ENCODE measurements around the gene MPPED1.

MPPED1 gene

DNA sequence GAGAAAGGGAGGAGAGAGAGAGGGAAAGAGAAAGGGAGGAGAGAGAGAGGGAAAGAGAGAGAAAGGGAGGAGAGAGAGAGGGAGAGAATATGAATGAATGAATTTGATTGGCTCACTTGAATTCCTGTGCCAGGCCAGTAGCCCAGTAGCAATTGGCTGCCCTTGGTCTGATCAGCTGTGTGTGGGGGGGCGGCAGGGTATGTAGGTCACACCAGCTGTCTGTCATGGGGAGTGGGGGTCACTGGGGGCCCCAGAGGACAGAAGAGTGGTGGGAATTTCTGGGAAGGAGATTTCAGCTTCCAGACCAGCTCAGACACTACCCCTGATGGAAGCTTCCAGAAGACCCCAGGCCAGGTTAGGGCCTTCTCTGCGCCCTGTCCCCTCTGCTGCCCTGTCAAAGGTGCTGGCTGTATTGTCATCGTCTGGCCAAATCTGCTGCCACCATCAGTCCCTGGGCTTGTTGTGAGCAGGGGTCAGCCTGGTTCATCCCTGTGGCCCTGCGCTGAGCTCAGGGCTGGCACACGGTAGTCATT lies 21.1 kb downstream of the MPPED1 start:
- no peak for DNase-seq (ENCODE audit: low read depth)

DNA sequence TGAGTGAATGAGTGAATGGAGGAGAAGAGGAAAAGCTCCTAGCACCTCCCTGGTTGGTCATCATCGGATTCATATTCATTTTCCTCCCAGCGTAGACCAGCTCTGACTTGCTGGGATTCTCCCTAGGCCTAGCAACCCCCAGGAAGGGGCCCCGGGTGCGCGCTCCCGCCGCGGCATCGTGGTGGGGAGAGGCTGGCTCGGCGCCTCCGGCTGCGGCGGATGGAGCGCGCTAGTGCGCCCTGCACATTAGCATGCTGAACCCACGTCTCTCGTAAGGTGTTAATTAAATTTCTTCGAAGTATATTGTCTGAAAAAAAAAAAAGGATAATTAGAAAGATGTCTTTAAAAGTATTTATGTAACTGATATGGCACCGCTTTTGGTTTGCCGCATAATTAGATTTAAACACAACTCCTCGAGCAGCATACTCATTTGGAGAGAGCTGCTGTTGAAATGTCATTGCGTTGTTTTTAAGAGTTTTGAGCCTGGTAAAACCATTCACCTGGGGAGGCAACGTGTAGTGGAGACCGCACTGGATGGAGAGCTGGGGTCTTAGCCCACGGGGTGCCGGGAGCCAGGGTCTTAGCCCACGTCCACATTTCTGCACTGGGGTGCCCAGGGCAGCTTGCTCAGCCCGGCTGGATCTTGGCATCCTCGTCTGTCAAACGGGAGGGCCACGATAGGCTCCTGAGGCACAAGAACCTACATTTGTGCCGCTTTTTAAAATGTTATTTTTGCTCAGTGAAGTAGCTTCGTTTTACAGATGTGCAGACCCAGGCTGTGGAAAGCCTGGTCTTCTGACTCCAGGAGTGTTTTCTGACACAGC lies 21.8 kb downstream of the MPPED1 start:
- no peak for DNase-seq (ENCODE audit: low read depth)

DNA sequence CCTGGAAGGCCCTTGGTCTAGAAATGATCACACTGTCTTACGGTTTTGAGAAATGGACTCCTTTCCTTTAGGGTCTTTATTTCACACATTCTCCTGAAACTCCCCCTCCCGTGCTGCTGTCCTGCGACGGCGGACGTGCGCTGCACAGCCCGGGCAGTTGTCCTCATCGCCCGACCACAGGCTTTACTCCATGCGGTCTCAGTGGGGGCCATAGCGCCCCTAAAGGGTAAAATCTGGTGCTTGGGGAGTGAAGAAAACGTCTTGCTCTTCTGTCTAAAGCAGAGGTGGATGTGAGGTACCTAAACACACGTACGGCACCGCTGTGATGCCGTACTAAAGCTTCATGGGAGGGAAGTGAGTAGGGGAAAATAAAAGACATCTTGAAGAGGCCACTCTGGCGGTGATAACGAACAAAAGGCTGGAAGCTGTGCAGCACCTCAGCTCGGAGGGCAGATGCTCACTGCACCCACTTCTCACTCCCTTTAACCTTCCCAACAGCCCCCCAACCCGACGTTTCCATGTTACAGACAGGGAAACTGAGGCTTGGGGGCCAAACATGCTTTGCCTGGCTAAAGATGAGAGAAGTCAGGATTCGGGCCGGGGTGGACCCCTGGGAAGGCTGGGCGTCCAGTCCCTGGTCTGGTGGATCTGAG lies 22.6 kb downstream of the MPPED1 start:
- DNase-seq (ENCODE audit: low read depth), result no peak

DNA sequence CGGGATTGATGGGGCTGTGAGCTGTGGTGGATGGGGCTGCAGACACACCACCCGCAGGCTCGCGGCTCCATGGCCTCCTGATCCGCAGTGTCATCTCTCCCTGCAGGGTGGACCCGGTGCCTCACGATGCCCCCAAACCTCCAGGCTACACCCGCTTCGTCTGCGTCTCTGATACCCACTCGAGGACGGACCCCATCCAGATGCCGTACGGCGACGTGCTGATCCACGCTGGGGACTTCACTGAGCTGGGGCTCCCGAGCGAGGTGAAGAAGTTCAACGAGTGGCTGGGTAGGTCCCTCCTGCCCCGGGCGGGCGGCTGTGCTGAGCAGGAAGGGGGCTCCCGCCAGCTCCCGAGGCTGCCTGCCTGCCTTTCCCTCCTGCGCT lies 23.1 kb downstream of the MPPED1 start:
- DNase-seq (ENCODE audit: low read depth), result no peak

DNA sequence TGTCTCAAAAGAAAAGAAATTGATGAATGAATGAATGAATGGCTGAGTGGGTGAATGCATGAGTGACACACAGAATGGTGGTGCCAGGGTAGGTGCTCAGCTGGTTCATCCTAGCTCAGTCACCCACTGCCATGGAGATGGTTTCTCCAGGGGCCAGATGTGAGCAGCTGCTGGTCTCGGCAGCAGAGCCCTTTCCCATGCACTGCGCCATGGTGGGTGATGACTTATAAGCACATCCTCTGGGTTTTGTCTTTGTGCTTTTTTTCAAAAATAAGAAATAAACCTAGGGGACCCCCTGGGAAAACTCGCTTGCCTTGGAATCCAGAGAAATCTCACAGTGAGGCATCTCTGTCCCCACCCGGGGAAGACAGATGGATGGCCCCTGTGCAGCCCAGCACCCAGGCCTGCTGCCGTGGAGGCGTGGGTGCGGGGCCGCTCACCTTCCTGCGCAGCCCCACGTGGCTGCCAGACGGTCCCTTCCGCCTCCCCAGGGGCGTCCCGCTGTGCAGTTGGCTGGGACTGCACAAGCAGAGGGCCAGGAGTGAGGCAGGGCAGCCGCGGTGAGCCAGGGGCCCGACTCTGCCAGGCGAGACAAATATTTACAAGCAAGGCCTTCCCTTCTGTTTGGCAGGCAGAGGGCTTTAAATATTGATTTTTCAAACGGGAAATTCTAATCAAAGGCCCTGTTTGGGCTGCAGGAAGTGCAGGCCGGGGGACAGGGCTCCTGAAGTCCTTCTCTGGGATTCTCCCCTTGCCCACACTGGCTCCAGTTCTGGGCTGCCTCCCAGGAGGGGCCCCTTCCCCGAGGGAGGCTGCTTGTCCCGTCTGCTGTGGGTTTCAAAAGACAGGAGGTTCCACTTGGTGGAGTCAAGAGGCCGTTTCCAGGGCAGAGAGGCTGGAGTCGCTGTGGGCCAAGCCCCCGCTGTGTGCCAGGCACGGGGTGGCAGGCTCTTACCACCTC lies 24.3 kb downstream of the MPPED1 start:
- DNase-seq (ENCODE audit: low read depth), result no peak

DNA sequence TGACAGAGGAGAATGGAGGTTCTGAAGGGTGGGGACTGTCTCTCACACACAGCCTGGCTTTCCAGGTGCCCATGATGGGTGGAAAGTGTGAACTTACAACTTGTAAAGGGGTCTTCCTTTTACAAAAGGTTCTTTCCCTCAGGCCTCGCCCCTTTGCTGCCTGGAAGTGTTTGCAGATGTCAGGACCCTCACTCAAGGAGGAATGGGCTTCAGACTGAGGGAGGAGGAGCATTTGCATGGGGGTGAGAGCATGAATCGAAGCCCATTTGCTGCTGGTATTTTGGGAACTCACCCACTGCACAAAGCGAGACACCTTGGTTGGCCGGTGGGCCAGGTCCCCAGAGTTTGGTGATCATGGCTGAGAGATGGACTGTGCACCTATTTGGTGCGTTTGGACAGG lies 25.1 kb downstream of the MPPED1 start:
- no peak for DNase-seq (ENCODE audit: low read depth)

DNA sequence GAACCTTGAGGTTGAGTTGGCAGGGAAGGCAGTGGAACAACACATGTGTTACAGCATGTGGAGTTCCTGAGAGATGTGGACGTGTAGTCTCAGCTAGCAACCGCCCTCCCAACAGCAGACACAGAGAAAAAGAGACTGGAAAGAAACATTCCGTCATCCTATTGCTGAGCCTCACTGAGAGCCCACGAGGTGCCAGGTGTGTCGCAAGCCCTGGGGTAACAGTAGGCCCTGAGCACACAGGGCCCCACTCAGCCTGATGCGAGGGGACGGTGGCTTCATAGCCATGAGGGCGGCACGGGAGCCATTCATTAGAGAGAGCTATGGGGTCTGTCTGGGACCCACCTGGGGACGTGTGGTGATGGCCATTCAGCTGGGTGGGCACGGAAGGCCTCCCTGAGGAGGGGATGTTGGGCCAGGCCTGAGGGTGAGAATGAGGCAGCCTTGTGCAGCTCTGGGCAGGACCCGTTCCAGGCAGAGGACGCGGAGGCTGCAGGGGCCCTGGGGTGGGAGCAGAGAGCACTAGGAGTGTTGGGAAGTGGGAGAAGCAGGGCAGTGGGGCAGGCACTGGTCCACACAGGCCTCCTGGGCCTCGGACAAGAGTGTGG lies 26.2 kb downstream of the MPPED1 start:
- DNase-seq (ENCODE audit: low read depth), result no peak

DNA sequence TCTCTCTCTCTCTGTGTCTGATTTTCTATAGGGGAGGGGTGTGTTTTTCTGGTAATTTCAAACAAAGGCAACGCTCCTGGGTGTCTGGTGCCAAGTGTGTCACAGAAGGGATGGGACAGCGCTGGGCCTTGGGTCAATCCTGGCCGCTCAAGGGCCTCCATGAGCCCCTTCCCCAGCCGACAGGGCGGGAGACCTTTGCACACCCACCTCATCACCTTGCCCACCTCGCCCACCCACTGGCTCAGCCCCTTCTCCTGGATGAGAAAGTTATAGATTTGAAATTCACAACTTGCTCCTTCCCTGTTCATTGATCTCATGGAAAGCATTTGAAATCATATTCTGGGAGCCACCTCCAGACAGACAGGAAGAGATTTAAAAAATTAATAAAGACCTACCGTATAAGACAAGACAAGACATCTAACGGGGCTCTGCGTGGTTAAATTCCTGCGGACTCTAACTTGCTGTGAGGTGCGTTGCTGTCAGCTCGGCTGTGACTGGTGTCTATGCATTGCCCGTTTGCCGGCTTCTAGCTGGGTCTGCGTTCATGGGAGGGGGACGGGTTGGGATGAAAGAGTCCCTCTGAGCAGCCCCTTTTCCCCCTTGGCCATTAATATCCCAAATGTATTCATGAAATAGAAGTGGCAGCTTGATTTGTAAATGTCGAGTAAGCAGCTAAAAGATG lies 27.0 kb downstream of the MPPED1 start:
- no peak for DNase-seq (ENCODE audit: low read depth)

DNA sequence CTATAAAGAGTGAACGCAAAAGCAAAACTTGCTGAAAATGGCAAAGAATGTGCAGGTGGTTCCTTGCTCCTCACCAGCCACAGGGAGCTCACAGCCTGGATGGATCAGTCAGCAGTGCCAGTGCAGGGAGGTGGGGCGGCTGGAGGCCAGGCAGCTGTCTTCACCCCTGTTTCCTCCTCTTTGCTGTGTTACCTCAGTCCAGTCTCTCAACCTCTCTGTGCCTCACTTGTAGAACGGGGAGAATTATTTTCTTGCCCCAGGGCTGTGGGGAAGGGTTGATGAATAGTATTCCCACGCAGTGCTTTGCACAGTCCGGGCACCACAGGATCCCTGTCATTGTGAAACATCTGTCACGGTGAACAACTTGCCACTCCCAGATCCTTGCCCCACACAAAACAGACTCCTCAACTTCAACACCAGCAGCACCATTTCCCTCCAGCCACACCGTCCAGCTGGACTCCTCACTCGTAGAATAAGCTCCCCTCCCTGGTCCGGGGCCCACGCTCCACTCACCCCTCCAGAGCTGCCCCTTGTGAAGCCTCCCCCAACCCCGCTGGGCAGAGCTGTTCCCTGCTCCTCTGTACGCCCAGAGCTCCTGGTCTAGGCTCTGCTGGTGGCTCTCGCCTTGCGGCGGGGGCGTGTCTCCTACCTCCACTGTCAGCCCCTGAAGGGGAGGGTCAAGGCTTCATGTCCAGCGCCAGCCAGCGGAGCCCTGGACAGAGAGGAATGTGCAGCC lies 27.7 kb downstream of the MPPED1 start:
- DNase-seq (ENCODE audit: low read depth), result no peak

DNA sequence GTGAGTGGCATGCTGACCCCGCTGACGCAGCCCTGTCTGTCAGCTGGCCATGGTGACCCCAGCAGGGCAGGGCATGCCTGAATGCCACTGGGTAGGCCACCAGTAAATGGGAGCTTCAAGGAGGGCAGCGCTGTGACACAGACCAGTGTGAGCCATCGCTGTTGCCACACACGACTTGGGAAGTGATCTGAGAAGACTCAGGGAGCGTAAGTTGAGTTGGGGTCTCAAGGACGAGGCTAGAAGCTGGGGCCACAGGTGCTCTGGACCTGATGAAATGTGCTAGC lies 28.2 kb downstream of the MPPED1 start:
- no peak for DNase-seq (ENCODE audit: low read depth)

DNA sequence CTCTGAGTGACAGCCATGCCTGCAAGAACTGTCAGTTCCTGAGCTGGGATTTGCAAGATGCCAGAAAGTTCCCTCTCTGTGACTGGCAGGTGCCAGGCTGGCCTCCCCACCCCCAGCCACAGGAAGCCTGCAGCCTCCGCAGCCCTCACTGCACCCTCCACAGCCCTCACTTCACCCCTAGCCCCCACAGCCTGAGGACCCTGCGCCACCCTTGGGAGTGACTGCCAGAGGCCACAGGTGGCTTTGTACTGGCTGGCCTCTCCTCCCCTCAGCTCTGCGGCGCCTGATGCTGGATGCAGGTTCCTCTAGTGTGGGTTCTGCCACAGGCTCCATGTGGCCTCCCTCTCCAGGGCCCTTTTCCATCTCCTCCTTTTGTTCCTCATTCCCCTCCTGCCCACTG lies 28.7 kb downstream of the MPPED1 start:
- DNase-seq (ENCODE audit: low read depth), result no peak

DNA sequence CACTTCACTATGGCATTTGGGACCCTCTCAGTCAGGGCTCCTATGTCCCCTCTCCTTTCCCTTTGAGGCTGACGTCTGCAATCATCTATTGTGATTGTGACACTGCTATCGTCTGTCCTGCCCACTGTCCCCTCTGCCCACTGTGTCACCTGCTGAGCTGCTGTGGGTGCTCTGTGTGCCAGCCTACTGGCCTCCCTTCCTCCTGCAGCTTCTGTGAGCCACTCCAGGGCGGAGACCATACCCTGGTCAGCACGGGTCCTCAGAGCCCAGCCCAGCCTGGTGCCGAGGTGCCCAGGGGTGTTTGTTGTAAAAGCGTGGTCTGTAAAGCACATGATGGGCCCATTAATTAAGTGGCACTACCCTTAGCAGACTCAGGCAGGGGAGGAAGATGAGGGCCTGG lies 29.4 kb downstream of the MPPED1 start:
- DNase-seq (ENCODE audit: low read depth), result no peak

DNA sequence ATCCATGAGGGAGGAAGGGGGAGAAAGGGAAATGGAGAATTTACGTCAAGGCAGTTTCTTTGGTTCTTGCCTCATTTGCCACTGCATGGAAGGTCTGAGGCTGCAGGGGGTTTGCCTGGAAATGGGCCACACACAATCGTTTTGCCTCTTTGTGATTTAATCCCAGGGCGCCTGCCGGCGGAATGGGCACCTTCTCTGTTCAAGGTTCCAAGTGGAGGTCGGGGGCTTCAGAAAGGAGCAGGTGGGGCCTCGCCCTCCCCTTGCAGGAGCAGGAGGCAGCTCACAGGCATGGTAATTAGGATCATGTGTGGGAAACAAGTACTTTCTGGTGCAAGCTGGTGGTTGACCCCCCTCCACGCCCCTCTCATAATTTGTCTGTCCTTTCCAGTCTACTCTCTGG lies 29.9 kb downstream of the MPPED1 start:
- no peak for DNase-seq (ENCODE audit: low read depth)

DNA sequence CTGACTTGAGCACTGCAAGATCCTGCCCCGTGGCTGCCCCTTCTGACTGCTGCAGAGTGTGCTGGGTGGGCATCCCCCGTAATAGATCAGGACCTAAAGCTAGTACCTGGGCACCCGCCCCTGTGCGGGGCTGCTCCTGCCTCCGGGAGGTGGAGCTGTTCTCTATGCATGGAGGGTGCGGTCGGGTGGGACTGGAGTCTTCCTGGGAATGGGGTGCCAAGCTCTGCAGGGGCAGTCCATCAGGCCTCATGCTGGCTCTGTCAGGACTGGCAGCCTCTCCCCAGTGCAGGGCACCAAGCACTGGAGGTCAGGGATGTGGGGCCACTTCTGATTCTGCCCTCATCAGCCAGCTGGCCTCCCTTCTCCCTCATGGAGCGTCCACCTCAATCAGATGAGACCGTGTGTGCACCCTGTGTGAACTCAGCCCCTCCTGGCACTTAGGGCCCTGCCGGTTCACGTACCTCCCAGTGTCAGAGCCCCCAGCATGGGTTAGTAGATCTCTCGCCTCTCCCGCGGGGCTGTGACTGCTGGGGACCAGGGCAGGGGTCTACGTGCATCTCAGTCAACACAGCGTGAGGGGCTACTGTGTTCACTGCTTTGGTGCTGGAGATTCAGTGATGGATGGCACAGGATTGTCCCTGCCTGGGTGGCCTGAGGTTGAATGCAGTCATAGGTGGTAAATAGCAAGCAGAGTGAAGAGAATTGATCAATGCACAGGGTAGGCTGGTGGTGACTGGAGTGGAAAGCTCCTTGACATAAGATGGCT lies 30.8 kb downstream of the MPPED1 start:
- DNase-seq (ENCODE audit: low read depth), result no peak

DNA sequence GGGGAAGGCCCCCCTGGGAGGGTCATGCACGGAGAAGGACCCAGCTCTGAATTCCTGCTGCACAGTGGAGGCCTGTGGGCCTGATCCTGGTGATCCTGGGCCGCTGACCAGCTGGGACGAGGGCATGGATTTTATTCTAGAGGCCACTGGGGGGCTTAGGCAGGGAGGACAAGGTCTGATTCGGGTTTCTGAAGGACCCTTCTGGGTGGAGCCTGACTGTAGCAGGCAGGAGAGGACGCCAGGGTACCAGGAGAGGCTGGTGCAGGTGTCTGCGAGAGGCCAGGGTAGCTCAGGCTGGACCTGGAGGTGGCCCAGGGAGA lies 31.3 kb downstream of the MPPED1 start:
- DNase-seq (ENCODE audit: low read depth), result no peak

DNA sequence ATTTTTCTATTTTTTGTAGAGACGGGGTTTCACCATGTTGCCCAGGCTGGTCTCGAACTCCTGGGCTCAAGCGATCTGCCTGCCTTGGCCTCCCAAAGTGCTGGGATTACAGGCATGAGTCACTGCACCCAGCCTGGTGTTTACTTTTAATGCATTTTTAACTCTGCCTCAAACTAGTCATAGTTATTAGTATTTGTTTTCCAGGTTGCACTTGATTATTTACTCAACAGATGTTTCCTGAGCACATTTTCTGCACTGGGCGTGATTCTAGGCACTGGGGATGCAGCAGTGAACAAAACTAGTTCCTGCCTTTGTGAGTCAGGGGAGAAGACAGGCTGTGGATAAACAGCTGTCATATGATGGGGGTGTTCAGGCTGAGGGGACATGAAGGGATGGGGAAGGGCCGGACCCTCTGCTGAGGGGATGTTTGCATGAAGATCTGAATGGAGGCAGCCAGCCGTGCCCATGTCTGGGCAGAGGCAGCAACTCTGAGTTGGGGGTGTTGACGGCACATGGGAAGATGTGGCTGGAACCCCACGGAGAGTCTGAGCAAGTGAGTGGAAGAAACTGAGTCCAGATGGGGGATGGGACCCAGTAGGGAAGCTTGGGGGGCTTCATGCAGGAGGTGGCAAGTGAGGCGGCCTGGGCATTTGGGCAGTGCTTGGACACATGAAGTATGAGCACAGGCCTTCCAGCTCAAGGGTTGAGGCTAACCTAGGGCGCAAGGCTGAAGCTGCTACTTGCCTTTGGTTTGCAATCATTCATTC lies 34.4 kb downstream of the MPPED1 start:
- no peak for DNase-seq (ENCODE audit: low read depth)

DNA sequence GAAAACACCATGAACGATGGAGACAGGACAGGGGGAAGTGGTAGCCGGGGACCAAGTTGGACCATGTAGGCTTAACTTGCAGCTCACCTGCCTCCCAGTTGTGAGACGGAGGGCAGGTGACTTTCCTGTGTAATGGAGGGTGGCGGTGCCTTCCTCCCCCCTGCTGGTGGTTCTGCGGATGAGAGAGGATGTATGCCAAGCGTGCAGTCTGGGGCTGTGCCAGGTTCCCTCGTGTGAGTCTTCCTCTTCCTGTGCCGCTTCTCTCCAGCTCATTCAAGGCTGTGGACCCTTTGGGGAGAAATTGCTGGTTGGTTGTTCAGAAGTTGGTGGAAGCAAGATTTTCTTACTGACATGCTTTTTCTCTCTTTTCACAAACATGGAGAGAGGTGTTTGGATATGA lies 35.1 kb downstream of the MPPED1 start:
- DNase-seq (ENCODE audit: low read depth), result no peak

DNA sequence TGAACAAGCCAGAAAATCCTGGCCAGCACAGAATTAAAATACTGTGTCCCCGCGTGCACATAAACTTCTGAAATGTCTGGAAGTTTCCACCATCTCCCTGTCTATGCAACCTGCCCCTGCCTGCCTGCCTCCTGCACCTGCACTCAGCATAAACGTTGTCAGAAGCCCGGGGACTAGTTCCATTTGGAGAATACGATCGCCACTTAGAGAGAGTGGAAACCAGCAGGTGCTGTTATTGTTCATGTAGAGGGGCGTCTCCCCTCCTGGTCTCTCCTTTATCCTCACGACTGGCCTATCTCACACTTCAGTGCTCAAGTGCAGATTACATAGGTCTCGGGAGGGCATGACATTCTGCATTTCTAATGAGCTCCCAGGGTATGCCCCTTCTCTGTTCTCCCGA lies 35.6 kb downstream of the MPPED1 start:
- DNase-seq (ENCODE audit: low read depth), result no peak

DNA sequence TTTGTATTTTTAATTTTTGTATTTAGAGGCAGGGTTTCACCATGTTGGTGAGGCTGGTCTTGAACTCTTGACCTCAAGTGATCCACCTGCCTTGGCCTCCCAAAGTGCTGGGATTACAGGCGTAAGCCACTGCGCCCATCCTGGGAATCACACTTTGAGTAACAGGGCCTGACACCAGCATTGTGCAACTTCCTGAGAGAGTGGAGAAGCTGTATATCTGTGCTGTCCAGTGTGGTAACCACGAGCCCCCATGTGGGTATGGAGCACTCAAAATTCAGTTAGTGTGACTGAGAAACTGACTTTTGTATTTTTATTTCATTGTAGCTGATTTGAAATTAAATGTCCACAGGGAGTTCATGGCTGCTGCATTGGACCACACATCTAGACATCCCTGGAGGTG lies 36.2 kb downstream of the MPPED1 start:
- no peak for DNase-seq (ENCODE audit: low read depth)
